Mesodermal cell (in vitro differentiated cells): ENCODE data around the gene FGF21.

Source experiments
- H3K27ac ChIP-seq: 2 replicates; pipeline ENCODE4 v1.7.0; 2013; ENCODE audit warnings: mild to moderate bottlenecking, low read depth, low read length, moderate library complexity; ENCODE audit not compliant: severe bottlenecking
- H3K36me3 ChIP-seq: 2 replicates; pipeline ENCODE4 v1.7.1; 2013; ENCODE audit warnings: mild to moderate bottlenecking, low read length, moderate library complexity; ENCODE audit not compliant: control insufficient read depth, insufficient read depth
- H3K4me1 ChIP-seq: one replicate; pipeline ENCODE4 v1.7.1; 2013; ENCODE audit warnings: mild to moderate bottlenecking, low read length; ENCODE audit not compliant: insufficient read depth, control insufficient read depth, poor library complexity, severe bottlenecking
- H3K4me3 ChIP-seq: 2 replicates; pipeline ENCODE4 v1.7.0; 2013; ENCODE audit warnings: low read length, control low read depth, mild to moderate bottlenecking; ENCODE audit not compliant: insufficient read depth, poor library complexity, severe bottlenecking; ENCODE audit errors: extremely low read depth
- H3K9me3 ChIP-seq: 2 replicates; pipeline ENCODE4 v1.7.1; 2013; ENCODE audit warnings: mild to moderate bottlenecking, low read length, moderate library complexity; ENCODE audit not compliant: control insufficient read depth
- WGBS, 2 experiments: methylation state at CpG; one replicate each; pipeline ENCODE4 v1.1.5; 2013; ENCODE audit warnings: missing lambda C conversion rate in 2 of 2; ENCODE audit not compliant: insufficient coverage in 2 of 2; 5-methylcytosine and 5-hydroxymethylcytosine counted together

Gene FGF21

GRCh38 chr19:48746110-48746509, 9.2 kb upstream of the FGF21 start:
- WGBS, 2 experiments, result 89 to 93% methylated on average over 6 to 8 of the region's 8 CpGs
- Histone ChIP-seq H3K9me3 (no peaks in the 10 kb centered on the region), H3K36me3 (no peaks in the 10 kb centered on the region), H3K4me1 (no peaks in the 10 kb centered on the region), H3K4me3 (peak overlapping the region; percentile 54), H3K27ac (no peak overlapping the region)

GRCh38 chr19:48746738-48747575, 8.4 kb upstream of the FGF21 start, which contains the start of gene IZUMO1:
TSS of gene IZUMO1 (minus strand) at chr19:48746909. CDS start at chr19:48745859, 1,050 bp downstream.
- WGBS, 2 experiments, result 9 to 16% methylated on average over 16 to 24 of the region's 31 CpGs
- H3K4me1 ChIP-seq, result no peaks in the 10 kb centered on the region
- no peaks in the 10 kb centered on the region for H3K36me3 ChIP-seq
- no peaks in the 10 kb centered on the region for H3K9me3 ChIP-seq
- H3K27ac ChIP-seq, result peak within 1 kb of the TSS; percentile 91
- H3K4me3 ChIP-seq, result peak within 1 kb of the TSS; percentile 54

- H3K36me3 ChIP-seq, result no peaks in the 10 kb centered on the region
These were observed 5.6 kb upstream of the FGF21 start for GRCh38 chr19:48749571-48750198.

GRCh38 chr19:48750351-48750750, 5.0 kb upstream of the FGF21 start:
- Histone ChIP-seq H3K4me1 (no peaks in the 10 kb centered on the region), H3K9me3 (no peaks in the 10 kb centered on the region), H3K4me3 (no peak overlapping the region), H3K36me3 (no peaks in the 10 kb centered on the region), H3K27ac (no peak overlapping the region)
- WGBS, 2 experiments, result 95 to 98% methylated on average over 31 of the region's 31 CpGs

More at GRCh38 chr19:48749571-48750198, 5.6 kb upstream of the FGF21 start:
- Histone ChIP-seq H3K27ac (no peak overlapping the region), H3K4me1 (no peaks in the 10 kb centered on the region), H3K9me3 (no peaks in the 10 kb centered on the region), H3K4me3 (no peak overlapping the region)
- WGBS, 2 experiments, result 74 to 87% methylated on average over 3 of the region's 4 CpGs

GRCh38 chr19:48750771-48751504, 4.4 kb upstream of the FGF21 start:
- WGBS, 2 experiments, result 94 to 97% methylated on average over 24 to 29 of the region's 29 CpGs
- Histone ChIP-seq H3K9me3 (no peaks in the 10 kb centered on the region), H3K36me3 (no peaks in the 10 kb centered on the region), H3K27ac (no peak overlapping the region), H3K4me1 (no peaks in the 10 kb centered on the region), H3K4me3 (no peak overlapping the region)

GRCh38 chr19:48751845-48752495, 3.4 kb upstream of the FGF21 start:
- peak overlapping the region; percentile 39 for H3K4me3 ChIP-seq
- WGBS, 2 experiments, result 54 to 62% methylated on average over 15 to 17 of the region's 20 CpGs
- no peak overlapping the region for H3K27ac ChIP-seq

GRCh38 chr19:48752496-48753365, 2.6 kb upstream of the FGF21 start, which contains the start of gene FUT1:
TSS of gene FUT1 (minus strand) at chr19:48752641. CDS start at chr19:48751281, 1,360 bp downstream.
- WGBS, 2 experiments, result 3% methylated on average over 59 of the region's 73 CpGs
- H3K27ac ChIP-seq, result no peak within 1 kb of the TSS
- H3K4me1 ChIP-seq, result no peaks in the 10 kb centered on the region
- H3K4me3 ChIP-seq, result peak within 1 kb of the TSS; percentile 39
- H3K9me3 ChIP-seq, result no peaks in the 10 kb centered on the region
- H3K36me3 ChIP-seq, result no peaks in the 10 kb centered on the region

More at GRCh38 chr19:48751845-48752495, 3.4 kb upstream of the FGF21 start:
- Histone ChIP-seq H3K9me3 (no peaks in the 10 kb centered on the region), H3K36me3 (no peaks in the 10 kb centered on the region), H3K4me1 (no peaks in the 10 kb centered on the region)

GRCh38 chr19:48755787-48756186, 463 bp downstream of the FGF21 start:
- no peak overlapping the region for H3K27ac ChIP-seq
- no peaks in the 10 kb centered on the region for H3K4me1 ChIP-seq
- H3K4me3 ChIP-seq, result no peak overlapping the region
- no peaks in the 10 kb centered on the region for H3K36me3 ChIP-seq
- no peaks in the 10 kb centered on the region for H3K9me3 ChIP-seq
- WGBS, 2 experiments, result 86 to 100% methylated on average over 1 to 5 of the region's 5 CpGs

GRCh38 chr19:48756212-48756611, 888 bp downstream of the FGF21 start:
- Histone ChIP-seq H3K27ac (no peak overlapping the region), H3K4me1 (no peaks in the 10 kb centered on the region), H3K36me3 (no peaks in the 10 kb centered on the region), H3K9me3 (no peaks in the 10 kb centered on the region), H3K4me3 (no peak overlapping the region)
- 91 to 92% methylated on average over 9 of the region's 11 CpGs for WGBS, 2 experiments
